GM18867 (cell line): ENCODE data around the gene TMEM209.
A peak's percentile ranks its signal among the peaks of the same experiment; 100 is the strongest.
"Not testable (repeated sequence)": the region's sequence is repeated elsewhere in the genome, so short reads cannot be mapped to it uniquely, and the experiment has no call there.

ENCODE experiments used
- ATAC-seq: cut with Tn5 transposase; IDR thresholded peaks from one replicate; pipeline ENCODE4 v1.9.1; 2021; ENCODE audit warnings: mild to moderate bottlenecking, moderate library complexity; ENCODE audit not compliant: unreplicated experiment

The TMEM209 gene

DNA sequence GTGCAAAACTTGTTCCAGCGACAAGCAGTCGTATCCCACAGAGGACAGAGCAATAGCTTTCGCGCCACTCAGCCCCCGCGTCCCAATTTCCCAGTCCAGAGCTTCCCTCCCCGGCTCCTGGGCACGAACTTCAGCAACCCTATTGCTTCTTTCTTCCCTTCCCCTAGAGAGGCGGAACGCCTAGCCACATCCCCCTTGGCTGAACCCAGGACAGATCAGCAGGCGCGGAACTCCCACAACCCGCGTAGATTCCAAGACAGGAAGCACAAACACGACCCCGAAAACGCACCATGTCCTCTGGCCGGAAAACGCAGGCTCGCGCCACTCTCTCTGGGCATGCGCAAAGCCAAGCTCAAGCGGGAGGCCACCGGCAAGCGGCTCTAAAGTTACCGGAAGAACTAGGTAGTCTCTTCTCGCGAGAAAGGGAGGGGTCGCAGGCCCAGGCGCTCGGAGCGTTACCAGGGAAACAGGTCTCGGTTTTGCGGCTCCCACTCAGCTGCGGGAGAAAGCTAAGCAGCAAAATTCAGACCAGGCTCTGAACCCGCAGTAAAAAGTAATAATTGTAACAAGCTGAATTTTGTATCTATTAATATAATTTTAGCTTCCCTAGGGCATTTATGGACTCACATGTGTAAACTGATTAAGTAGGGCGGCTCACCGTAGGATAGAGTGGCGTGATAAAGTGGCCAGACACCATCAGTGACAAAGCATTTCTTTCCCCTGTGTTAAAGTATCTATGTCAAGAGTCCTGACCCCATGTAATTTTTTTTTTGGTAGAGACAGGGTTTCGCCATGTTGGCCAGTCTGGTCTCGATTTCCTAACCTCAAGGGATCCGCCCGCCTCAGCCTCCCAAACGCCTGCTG, at the start of gene TMEM209:
Gene TMEM209, minus strand, starts transcription at position 323 of the 864 bp plus-strand sequence. Its CDS starts 31 bp downstream, at position 292.
- ATAC-seq, result peak; percentile 92

DNA sequence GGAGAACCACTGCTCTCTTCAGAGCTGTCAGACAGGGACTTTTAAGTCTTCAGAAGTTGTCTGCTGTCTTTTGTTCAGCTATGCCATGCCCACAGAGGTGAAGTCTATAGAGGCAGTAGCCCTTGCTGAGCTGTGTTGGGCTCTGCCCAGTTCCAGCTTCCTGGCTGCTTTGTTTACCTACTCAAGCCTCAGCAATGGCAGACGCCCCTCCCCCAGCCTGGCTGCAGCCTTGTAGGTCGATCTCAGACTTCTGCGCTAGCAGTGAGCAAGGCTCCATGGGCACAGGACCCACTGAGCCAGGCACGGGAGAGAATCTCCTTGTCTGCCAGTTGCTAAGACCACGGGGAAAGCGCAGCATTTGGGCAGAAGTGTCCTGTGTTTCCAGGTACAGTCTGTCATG, 49.3 kb upstream of the TMEM209 start:
- ATAC-seq, result no peak

DNA sequence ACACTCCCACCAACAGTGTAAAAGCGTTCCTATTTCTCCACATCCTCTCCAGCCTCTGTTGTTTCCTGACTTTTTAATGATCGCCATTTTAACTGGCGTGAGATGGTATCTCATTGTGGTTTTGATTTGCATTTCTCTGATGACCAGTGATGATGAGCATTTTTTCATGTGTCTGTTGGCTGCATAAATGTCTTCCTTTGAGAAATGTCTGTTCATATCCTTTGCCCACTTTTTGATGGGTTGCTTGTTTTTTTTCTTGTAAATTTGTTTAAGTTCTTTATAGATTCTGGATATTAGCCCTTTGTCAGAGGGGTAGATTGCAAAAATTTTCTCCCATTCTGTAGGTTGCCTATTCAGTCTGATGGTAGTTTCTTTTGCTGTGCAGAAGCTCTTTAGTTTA, 44.4 kb upstream of the TMEM209 start:
- not testable (repeated sequence) for ATAC-seq

DNA sequence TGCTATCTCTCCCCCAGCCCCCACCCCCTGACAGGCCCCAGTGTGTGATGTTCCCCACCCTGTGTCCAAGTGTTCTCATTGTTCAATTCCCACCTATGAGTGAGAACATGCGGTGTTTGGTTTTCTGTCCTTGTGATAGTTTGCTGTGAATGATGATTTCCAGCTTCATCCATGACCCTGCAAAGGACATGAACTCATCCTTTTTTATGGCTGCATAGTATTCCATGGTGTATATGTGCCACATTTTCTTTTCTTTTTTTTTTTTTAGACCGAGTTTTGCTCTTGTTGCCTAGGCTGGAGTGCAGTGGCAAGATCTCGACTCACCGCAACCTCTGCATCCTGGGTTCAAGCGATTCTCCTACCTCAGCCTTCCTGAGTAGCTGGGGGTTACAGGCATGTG, 43.6 kb upstream of the TMEM209 start:
- ATAC-seq, result not testable (repeated sequence)

DNA sequence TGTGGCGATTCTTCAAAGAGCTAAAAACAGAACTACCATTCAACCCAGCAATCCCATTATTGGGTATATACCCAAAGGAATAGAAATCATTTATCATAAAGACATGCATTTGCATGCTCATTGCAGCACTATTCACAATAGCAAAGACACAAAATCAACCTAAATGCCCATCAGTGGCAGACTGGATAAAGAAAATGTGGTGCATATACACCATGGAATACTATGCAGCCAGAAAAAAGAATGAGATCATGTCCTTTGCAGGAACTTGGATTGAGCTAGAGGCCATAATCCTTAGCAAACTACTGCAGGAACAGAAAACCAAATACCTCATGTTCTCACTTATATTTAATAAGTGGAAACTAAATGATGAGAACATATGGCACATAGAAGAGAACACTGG, 41.3 kb upstream of the TMEM209 start:
- not testable (repeated sequence) for ATAC-seq

DNA sequence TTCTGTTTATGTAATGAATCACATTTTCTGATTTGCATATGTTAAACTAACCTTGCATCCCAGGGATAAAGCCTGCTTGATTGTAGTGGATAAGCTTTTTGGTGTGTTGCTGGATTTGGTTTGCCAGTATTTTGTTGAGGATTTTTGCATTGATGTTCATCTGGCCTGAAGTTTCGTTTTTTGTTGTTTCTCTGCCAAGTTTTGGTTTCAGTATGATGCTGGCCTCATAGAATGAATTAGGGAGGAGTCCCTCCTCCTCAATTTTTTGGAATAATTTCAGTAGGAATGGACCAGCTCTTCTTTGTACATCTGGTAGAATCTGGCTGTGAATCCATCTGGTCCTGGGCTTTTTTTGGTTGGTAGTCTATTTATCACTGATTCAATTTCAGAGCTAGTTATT, 38.3 kb upstream of the TMEM209 start:
- not testable (repeated sequence) for ATAC-seq

DNA sequence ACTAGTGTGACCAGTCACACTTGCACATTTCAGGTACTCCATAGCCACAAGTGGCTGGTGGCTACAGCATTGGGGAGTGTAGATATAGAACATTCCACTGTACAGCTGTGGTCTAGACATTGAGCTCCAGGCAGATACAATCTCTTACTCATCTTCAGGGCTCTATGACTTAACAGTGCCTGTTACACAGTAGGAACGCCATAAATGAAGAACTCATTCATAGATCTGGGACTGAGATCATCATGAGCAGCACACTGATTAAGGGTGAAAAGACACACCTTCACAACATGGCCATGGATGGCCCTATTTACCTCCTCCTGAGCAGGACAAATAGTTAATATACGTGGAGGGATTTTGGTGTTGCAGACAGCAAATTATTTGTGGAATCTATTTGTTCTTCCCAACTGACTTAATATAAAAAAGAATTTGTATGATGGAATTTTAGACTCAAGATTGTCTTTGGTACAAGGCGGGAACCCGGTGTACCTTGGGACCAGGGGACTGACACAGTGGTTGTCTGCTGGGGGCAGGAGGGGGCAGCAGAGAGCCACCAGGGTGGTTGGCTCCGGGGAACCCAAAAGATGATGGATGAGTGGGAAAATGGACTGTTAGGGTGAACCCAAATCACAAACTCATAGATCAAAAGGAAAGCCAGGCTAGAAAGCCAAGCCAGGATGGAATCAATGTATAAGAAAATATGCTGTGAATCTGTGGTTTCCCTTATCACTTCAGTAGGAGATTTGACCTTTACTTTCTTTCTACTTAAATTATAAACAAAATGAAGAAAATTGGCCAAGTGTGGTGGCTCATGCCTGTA, 37.2 kb upstream of the TMEM209 start:
- peak; percentile 50 for ATAC-seq

DNA sequence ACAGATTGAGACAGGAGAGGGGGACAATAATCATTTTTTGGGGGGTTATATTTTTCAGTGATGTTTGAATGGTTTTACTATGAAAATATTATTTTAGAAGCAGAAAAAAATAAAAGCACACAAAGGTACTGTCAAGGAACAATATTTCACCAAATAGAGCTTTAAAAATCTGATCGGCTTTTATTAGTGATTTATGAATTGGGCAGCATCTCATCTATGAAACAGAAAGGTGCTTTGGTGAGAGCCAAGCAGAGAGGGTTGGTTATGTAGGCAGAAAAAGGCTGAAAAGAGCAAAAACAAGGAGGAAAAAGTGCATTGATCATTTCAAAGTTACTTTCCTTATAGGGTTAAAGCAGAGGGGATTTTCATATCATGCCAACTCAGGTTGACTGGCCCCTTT, 35.0 kb upstream of the TMEM209 start:
- no peak for ATAC-seq

DNA sequence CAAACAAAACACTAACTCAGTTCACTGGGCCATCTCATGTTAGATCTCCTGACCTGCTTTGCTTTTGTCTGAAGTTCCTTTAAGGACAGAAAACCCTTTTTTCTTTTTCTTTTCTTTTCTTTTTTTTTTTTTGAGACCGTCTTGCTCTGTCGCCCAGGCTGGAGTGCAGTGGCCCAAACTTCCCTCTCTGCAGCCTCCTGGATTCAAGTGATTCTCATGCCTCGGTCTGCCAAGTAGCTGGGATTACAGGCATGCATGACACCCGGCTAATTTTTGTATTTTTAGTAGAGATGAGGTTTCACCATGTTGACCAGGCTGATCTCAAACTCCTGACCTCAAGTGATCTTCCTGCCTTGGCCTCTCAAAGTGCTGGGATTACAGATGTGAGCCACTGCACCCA, 31.2 kb upstream of the TMEM209 start:
- not testable (repeated sequence) for ATAC-seq

DNA sequence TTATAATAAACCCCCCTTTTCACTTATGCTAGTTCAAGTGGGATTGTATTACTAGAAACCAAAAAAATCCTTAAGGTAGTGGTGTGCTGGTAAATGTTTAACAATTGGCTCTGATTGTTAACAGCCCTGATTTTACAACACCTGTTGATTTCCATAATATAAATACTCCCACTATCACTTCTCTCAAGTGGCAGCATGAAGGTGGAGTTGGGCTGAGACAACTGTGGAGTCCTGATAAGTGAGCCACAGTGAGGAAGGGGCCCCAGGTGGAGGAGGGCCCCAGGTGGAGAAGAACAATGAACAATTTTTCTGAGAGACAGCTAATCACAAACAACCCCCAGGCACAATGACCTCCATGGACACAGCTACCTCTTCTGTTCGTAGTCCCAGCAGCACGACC, 28.9 kb upstream of the TMEM209 start:
- no peak for ATAC-seq

DNA sequence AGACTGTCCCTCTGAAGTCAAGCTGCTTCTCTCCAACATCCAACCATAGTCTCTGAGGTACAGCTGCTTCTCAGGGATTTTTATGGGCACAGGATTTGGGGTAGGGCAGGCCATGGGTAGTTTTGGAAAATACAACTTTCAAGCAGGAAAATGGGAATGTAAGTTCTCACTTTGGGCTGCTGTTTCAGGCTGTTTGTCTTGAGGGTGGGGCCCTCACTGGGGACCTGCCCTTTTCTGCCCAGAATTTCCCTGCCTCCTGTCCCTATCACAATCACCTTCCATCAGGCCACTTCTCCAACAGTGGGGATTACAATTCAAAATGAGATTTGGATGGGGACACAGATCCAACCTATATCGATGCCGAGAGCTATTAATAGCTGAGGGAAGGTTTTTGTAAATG, 27.0 kb upstream of the TMEM209 start:
- no peak for ATAC-seq

DNA sequence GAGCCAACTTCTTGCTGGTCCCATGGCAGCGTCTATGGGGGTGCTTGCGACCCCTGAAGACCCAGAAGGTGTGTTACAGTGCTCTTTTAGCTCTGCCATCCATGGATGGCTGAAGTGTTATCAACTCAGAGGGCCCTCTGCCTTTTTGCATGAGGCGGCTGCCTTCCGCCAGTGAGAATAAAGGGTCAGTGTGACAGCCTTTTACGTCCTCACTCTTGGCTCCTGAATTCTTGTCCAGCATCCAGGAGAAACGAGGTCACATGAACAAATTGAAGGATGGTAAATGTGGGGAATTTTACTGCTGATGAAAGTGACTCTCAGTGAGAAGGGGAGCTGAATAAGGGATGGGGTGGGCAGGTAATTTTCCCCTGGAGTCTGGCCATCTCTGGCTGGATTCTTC, 26.6 kb upstream of the TMEM209 start:
- no peak for ATAC-seq

DNA sequence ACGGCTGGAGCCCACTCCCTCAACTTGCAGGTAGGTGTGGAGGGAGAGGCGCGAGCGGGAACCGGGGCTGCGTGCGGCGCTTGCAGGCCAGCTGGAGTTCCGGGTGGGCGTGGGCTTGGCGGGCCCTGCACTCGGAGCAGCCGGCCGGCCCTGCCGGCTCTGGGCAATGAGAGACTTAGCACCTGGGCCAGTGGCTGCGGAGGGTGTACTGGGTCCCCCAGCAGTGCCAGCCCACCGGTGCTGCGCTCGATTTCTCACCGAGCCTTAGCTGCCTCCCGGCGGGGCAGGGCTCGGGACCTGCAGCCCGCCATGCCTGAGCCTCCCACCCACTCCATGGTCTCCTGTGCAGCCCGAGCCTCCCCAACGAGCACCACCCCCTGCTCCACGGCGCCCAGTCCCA, 24.8 kb upstream of the TMEM209 start:
- not testable (repeated sequence) for ATAC-seq

DNA sequence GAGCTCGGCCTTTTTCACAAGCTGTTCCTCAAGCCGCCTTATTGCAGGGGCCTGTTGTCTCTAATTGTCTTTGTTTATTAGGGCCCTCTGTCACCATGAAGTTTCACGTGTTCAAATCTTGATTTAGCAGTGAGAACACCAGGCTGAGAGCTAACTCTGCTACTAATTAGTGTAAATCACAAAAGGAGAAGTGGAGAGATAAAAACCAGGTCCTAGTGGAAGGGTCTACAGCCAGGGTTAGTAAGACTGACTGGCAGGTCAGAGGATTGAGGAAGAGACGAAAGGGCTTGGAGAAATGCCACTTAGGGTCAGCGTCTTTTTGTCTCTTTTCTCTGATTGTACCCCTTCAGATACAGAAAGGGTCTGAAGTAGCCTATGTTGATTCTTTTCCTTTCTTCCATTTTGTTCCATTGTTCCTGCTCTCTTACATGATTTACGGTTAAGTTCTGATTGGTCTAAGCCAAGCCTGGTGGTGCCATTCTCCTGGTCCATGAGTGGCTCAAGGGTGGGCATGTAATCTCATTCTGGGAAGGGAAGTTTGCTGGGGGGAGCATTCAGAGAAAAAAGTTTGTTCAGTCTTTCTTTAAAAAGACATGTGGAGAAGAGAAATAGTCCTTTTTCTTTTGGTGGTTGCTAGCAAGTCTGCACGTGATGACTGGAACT, 23.8 kb upstream of the TMEM209 start:
- no peak for ATAC-seq

DNA sequence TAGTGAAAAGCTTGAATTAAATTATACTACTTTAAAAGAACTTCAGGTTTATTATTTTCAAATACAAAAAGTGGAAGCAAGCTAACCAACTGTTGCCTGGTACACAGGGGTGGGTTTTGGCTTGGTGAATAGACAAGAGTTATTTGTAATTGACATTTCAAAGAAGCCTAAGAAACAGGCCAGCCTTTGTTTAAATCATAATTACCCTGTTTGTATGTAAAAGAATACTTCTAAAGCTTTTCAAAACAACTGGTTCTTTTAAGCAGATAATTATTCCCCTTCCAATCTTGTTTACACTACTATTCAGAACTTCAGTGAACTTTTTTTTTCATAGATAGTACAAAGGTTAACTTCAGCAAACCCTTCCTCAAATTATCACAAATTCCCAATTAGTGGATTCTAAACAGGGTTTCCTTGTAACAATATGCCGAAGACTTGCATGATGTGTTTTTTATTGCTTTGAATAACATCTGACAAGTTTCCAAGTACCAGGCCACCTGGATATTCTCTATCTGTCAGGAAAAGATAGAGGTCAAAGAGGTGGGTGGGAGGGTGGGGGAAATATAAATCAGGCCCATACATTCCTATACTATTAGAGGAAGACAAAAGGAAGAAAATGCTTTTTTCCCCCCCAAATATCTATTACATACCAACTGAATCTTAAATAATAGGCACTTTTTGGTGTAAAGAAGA, 22.8 kb upstream of the TMEM209 start:
- no peak for ATAC-seq

DNA sequence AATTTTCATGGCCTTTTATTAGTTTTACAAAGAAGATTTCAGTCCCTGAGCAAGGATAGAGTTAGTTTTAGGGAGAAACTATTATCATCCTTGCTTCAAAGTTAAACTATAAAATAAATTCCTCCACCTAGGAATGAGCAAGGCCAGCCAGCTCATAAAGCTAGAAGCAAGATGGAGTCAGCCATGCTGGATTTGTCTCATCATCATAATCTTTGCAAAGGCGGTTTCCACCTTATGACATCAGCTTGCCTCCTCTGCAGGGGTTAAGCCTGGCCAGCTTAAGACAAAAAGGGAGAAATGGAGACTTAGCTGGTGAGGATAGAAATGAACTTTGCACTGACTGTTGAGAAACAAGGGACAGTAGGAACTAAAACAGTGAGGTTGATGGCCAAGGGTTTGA, 21.1 kb upstream of the TMEM209 start:
- ATAC-seq, result no peak

DNA sequence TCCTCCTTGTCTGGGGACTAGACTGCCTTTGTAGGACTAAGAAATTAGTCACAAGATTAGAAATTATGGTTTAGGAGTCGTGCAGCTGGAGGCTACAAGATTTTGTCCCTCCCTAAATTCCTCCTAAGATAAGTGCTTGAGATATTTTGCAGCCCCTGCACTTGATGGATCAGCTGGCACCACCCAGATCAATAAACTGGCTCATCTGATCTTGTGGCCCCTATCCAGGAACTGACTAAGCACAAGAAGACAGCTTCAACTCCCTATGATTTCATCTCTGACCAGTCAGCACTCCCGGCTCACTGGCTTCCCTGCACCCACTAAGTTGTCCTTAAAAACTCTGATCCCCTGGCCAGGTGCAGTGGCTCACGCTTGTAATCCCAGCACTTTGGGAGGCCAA, 19.7 kb upstream of the TMEM209 start:
- ATAC-seq, result not testable (repeated sequence)

DNA sequence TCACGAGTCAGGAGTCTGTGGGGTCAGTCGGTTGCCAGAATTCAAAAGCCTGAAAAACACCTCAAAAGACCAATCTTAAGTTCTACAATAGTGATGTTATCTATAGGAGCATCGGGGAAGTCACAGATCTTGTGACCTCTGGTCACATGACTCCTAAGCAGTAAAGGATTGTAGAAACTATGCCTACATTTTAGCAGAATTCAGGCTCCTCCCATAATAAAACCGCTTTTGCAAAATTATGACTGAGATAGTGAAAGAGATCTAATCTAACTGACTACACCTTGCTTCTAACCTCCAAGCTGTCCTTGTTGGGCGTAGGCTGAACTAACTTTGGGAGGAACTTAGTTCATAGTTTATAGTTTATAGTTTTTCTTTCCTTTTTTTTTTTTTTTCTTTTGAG, 19.0 kb upstream of the TMEM209 start:
- no peak for ATAC-seq

DNA sequence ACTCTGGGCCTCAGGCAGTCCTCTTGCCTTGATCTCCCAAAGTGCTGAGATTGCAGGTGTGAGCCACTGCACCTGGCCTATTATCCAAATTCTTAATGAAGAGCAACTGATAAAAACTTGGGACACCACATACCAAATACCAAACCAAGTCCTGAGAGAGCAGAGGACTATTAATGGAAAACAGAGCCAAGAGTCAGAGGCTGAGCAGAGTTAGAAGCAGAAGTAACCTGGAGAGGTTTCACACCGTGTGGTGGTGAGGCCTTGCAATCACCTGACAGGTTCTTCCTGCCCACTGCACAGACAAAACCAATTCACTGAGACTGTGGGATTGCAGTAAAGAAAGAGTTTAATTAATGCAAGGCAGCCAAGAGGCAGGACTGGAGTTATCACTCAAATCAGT, 18.4 kb upstream of the TMEM209 start:
- ATAC-seq, result no peak

DNA sequence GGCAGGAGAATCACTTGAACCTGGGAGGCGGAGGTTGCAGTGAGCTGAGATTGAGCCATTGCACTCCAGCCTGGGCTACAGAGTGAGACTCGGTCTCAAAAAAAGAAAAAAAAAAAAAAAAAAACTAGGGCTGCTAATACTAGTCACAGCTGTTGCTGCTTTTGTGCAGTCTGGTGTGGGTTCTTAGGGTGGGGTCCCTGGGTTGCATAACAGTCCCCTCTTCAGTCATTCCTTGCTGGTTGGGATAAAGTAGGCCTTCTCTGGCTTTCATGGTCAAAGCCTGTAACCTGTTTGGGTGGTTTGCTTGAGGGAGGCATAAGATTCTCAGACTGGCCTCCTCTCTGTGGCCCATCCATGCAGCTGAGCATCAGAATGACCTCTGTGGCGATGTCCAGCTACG, 16.5 kb upstream of the TMEM209 start:
- no peak for ATAC-seq

DNA sequence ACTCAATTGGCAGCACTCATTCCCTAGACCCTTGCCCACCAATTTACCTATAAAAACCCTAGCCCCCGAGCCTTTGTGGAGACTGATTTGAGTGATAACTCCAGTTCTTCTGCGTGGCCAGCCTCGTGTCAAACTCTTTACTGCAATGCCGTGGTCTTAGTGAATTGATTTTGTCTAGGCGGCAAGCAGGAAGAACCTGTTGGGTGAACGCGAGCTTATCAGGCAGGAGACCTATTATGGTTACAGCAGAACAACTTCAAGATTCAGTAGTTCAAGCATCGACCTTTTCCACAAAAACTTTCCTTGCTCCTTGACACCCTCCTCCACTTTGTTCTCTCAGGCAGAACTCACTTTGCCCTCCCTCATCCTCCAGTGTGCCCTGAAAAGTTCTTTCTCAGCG, 14.7 kb upstream of the TMEM209 start:
- ATAC-seq, result no peak
